Heart left ventricle (tissue), 13 donors: Measurements from ENCODE around the gene LPP.

Experiments
- POLR2A ChIP-seq, 2 donors: fragments of 450-650 bp; IDR thresholded peaks; one replicate each; pipeline ENCODE4 v1.6.1; 2017; ENCODE audit warnings: antibody characterized with exemption in 2 of 2, mild to moderate bottlenecking in 2 of 2, moderate library complexity in 2 of 2
- TF ChIP-seq, protein P1 (sequence below), 12 donors: fragments of 200-600 bp; sonication (generic) in 4 of 12; IDR thresholded peaks; one replicate each; pipeline versions ENCODE4 v1.5.0 to v1.8.0; 2018 to 2022; ENCODE audit warnings: antibody characterized with exemption in 12 of 12, mild to moderate bottlenecking in 5 of 12
- donor health status: ischemic (EF 13 %, LVEDD 7.1; RV severe dilation, severe dysfunction).
- donor health status: DM: no; HTN: yes; CAD: no.
- donor health status: DM: no; HTN: no; CAD: no.
- donor health status: ischemic (EF 25% LVEDD 6.9; RV normal size, moderate dysfunction).
- donor health status: ischemic (EF 25% LVEDD 5.7; RV mildly dilated, moderate dysfunction).
- donor health status: ischemic (EF 35%, LVEDD 5.7; RV mildly dilated, moderate dysfunction).
- donor health status: nonischemic (EF 11% LVEDD 7.7; RV severe dilation, severe dysfunction).
- donor health status: DM: yes; HTN: yes; CAD: no.
- donor health status: PGD.
- donor health status: ischemic (EF 29% LVEDD 5.4; RV normal size, mild dysfunction).
- donor health status: nonischemic (EF 23%, LVEDD 6.1; RV moderate dilation, normal function).

DNA sequence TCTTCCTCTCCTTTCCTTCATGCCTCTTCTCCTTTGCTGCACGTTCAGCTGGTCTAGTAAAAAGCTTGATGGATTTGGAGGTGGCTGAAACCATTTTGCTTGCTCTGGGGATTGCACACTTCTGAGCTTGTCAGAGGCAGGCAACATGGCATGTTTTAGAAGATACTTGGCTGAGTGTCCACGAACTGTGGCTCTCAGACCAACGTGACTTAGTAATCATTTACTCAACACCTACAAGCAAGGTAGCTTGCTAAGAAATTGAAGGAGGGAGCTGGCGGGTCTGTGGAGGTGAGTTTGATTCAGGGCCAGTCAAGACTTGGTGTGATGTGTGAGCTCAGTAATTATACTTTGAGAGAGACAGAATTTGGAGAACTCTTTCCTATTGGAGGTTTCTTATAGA lies 196.0 kb downstream of the LPP start:
- TF ChIP-seq, protein P1, sequence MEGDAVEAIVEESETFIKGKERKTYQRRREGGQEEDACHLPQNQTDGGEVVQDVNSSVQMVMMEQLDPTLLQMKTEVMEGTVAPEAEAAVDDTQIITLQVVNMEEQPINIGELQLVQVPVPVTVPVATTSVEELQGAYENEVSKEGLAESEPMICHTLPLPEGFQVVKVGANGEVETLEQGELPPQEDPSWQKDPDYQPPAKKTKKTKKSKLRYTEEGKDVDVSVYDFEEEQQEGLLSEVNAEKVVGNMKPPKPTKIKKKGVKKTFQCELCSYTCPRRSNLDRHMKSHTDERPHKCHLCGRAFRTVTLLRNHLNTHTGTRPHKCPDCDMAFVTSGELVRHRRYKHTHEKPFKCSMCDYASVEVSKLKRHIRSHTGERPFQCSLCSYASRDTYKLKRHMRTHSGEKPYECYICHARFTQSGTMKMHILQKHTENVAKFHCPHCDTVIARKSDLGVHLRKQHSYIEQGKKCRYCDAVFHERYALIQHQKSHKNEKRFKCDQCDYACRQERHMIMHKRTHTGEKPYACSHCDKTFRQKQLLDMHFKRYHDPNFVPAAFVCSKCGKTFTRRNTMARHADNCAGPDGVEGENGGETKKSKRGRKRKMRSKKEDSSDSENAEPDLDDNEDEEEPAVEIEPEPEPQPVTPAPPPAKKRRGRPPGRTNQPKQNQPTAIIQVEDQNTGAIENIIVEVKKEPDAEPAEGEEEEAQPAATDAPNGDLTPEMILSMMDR (IDR thresholded peaks at IDR 0.05) = no peak
- TF ChIP-seq POLR2A (IDR thresholded peaks at IDR 0.05) = no peak
